ENCODE data around the gene SERPING1.

SERPING1 gene

GRCh38 chr11:57638005-57638781 is 40.7 kb downstream of the SERPING1 start:
- Histone ChIP-seq H3K4me1 (ENCODE audit: control insufficient read depth in 1 of 2, insufficient read depth in 1 of 2, low read depth in 1 of 2, low read length in 1 of 2) (peaks cover 16 to 21% of the 10 kb centered on the region in 2 experiments), H3K36me3 (no peaks in the 10 kb centered on the region), H3K27ac (no peak overlapping the region), H3K27me3 (peaks cover 88% of the 10 kb centered on the region), H3K4me3 (ENCODE audit: low read depth in 1 of 2, low read length in 1 of 2) (peak overlapping the region; percentile 31 to 62), H3K9me3 (no peaks in the 10 kb centered on the region)
- TF ChIP-seq CTCF (IDR thresholded peaks at IDR 0.05), result no peak

GRCh38 chr11:57638811-57639320 is 41.4 kb downstream of the SERPING1 start:
- Histone ChIP-seq H3K4me1 (ENCODE audit: control insufficient read depth in 1 of 2, insufficient read depth in 1 of 2, low read depth in 1 of 2, low read length in 1 of 2) (peaks cover 16 to 21% of the 10 kb centered on the region in 2 experiments), H3K9me3 (no peaks in the 10 kb centered on the region), H3K27ac (no peak overlapping the region), H3K4me3 (ENCODE audit: low read depth in 1 of 2, low read length in 1 of 2) (peak overlapping the region; percentile 31 to 62), H3K36me3 (no peaks in the 10 kb centered on the region), H3K27me3 (peaks cover 89% of the 10 kb centered on the region)
- no peak for TF ChIP-seq CTCF (IDR thresholded peaks at IDR 0.05)

- H3K27me3 ChIP-seq, result peaks cover 89% of the 10 kb centered on the region
- H3K4me3 ChIP-seq (ENCODE audit: low read depth in 1 of 2, low read length in 1 of 2), result peak overlapping the region in 1 of 2 experiments; percentile 62
- no peak for TF ChIP-seq CTCF (IDR thresholded peaks at IDR 0.05)
- no peak overlapping the region for H3K27ac ChIP-seq
- no peaks in the 10 kb centered on the region for H3K36me3 ChIP-seq
- peaks cover 16 to 21% of the 10 kb centered on the region in 2 experiments for H3K4me1 ChIP-seq (ENCODE audit: control insufficient read depth in 1 of 2, insufficient read depth in 1 of 2, low read depth in 1 of 2, low read length in 1 of 2)
- H3K9me3 ChIP-seq, result no peaks in the 10 kb centered on the region
Observed at GRCh38 chr11:57639321-57640067, 42.0 kb downstream of the SERPING1 start.

- H3K4me3 ChIP-seq (ENCODE audit: low read depth in 1 of 2, low read length in 1 of 2), result no peak overlapping the region
- H3K9me3 ChIP-seq, result no peaks in the 10 kb centered on the region
- peaks cover 89% of the 10 kb centered on the region for H3K27me3 ChIP-seq
- H3K27ac ChIP-seq, result no peak overlapping the region
- no peaks in the 10 kb centered on the region for H3K36me3 ChIP-seq
- TF ChIP-seq CTCF (IDR thresholded peaks at IDR 0.05), result no peak
- peaks cover 16 to 21% of the 10 kb centered on the region in 2 experiments for H3K4me1 ChIP-seq (ENCODE audit: control insufficient read depth in 1 of 2, insufficient read depth in 1 of 2, low read depth in 1 of 2, low read length in 1 of 2)
Observed at GRCh38 chr11:57640068-57640800, 42.7 kb downstream of the SERPING1 start.

- Histone ChIP-seq H3K9me3 (no peaks in the 10 kb centered on the region), H3K4me1 (ENCODE audit: control insufficient read depth in 1 of 2, insufficient read depth in 1 of 2, low read depth in 1 of 2, low read length in 1 of 2) (peaks cover 16 to 21% of the 10 kb centered on the region in 2 experiments), H3K27ac (no peak overlapping the region), H3K4me3 (ENCODE audit: low read depth in 1 of 2, low read length in 1 of 2) (no peak overlapping the region), H3K36me3 (no peaks in the 10 kb centered on the region), H3K27me3 (peaks cover 91% of the 10 kb centered on the region)
- no peak for TF ChIP-seq CTCF (IDR thresholded peaks at IDR 0.05)
Observed at GRCh38 chr11:57641011-57641807, 43.7 kb downstream of the SERPING1 start.

Measured in neutrophil (primary cell).